ENCODE measurements around the gene FRMD3. TPM values are rescaled to one million over a fixed set of nuclear protein-coding genes. Genes with fewer than 3 reads are reported as not detected.
A peak's percentile ranks its signal among the peaks of the same experiment; 100 is the strongest.

The FRMD3 gene
- total and polyA plus RNA-seq, 8 donors = 0.87 to 2.6 (median 1.5) TPM

DNA sequence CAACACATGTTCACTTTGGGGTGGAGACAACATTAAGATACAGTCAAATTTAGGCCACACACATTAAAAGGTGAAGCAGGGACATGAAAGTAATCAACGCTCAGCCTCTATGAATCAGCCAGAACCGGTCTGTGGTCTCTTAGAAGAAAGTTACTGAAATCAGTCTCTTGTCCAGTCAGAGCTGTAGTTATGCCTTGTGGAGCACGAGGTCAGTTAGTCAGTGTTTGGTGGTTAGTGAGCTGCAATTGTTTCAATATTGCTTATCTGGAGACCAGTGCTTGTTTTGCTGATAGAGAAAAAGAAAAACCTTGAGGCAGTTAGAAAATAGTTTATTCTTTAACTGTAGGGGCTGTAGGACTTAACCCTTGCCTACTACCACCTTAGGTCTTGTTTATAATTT lies 317.5 kb downstream of the FRMD3 start:
- Histone ChIP-seq H3K4me3 (peak overlapping the region in 2 of 4 donors; percentile 57 to 59), H3K27me3 (no peaks in the 10 kb centered on the region), H3K27ac (peak overlapping the region; percentile 63 to 86 (median 79)), H3K9me3 (no peaks in the 10 kb centered on the region), H3K4me1 (peaks cover 0 to 25% (median 17%) of the 10 kb centered on the region in 3 donors), H3K36me3 (no peaks in the 10 kb centered on the region)
- intact Hi-C loops (cut with DNase I) = no loop called here
- 9% methylated on average over 3 of the region's 3 CpGs for WGBS, 2 donors
- ATAC-seq = peak; percentile 51 to 81 (median 67)
- no peak for FAIRE-seq
- DNase-seq = peak in 3 of 6 donors; percentile 43 to 57 (median 55)
- TF ChIP-seq, protein P1, sequence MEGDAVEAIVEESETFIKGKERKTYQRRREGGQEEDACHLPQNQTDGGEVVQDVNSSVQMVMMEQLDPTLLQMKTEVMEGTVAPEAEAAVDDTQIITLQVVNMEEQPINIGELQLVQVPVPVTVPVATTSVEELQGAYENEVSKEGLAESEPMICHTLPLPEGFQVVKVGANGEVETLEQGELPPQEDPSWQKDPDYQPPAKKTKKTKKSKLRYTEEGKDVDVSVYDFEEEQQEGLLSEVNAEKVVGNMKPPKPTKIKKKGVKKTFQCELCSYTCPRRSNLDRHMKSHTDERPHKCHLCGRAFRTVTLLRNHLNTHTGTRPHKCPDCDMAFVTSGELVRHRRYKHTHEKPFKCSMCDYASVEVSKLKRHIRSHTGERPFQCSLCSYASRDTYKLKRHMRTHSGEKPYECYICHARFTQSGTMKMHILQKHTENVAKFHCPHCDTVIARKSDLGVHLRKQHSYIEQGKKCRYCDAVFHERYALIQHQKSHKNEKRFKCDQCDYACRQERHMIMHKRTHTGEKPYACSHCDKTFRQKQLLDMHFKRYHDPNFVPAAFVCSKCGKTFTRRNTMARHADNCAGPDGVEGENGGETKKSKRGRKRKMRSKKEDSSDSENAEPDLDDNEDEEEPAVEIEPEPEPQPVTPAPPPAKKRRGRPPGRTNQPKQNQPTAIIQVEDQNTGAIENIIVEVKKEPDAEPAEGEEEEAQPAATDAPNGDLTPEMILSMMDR (IDR thresholded peaks at IDR 0.05) = no peak

DNA sequence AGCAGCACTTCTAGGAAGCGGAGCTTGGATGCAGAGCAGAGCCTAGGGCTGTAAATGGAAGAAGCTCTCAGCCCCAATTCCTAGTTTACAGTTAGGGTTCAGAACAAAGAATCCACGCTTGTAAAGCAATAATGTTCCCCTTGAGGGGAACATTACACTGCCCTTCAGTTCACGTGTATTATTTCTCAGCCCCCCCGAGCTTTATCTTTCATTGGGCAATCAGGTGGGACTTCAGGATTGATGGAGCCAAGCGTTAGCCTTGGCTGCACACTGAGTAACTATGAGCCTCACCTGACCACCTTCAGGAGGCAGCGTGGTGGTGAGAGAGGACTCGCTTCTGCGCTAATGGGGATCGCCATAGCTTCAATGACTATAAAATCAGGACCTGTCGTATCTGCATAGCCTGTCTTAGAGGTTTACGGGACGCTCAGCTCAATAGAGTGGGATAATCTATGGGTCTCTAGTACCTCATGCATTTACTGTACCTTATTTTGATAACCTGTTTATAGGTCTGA lies 318.2 kb downstream of the FRMD3 start:
- H3K4me3 ChIP-seq = peak overlapping the region; percentile 30 to 59 (median 44)
- DNase-seq (peak in 1 of 6 donors; percentile 30), ATAC-seq (peak; percentile 27 to 40 (median 33)), FAIRE-seq (no peak)
- no peaks in the 10 kb centered on the region for H3K36me3 ChIP-seq
- TF ChIP-seq, protein P1 (IDR thresholded peaks at IDR 0.05) = no peak
- WGBS, 2 donors = 9 to 11% methylated on average over 12 of the region's 12 CpGs
- H3K9me3 ChIP-seq = no peaks in the 10 kb centered on the region
- H3K27me3 ChIP-seq = no peaks in the 10 kb centered on the region
- peak overlapping the region; percentile 63 to 86 (median 79) for H3K27ac ChIP-seq
- peaks cover 0 to 25% (median 17%) of the 10 kb centered on the region in 3 donors for H3K4me1 ChIP-seq
- intact Hi-C loops (cut with DNase I) = loop anchor here in 1 of 3 donors (5.0 kb wide), 1 partner anchor 322 kb away; no protein-coding TSS in a partner anchor

DNA sequence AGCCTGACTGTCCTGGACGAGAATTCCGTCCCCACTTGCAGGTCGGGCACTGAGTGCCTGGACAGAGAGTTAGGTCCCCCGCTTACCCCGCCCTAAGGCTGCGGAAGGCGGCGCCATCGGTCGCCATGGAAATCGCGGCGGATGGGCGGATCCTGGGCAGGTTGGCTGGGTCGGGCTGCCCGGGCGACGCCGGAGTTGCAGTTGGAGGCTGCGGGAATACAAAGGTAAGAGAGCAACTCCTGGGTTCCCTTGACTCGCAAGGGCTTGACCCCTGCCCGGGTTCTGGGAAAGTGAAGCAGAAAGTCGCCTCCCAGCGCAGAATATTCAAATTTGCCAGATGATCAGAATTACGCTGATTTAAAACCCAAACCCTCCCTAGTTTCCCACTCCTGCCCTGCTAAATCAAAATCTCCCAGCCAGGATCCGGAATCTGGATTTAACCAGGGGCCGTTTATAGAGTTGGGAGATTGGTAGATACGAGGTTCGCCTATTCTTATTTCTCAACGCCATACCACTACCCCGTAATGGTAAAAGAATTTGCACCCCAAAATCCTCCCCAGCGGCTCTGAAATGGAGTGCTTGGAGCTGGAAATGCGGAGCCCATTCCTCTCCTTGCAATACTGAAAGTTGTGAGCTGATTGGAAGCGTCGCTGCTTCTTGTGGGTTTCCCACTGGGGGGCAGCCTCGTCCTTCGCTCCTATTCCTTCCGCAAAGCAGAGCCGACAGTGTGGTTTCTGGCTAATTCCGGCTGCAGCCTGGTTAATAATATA lies 318.9 kb downstream of the FRMD3 start:
- Histone ChIP-seq H3K27ac (peak overlapping the region; percentile 63 to 86 (median 79)), H3K36me3 (no peaks in the 10 kb centered on the region), H3K4me3 (peak overlapping the region; percentile 30 to 59 (median 44)), H3K9me3 (no peaks in the 10 kb centered on the region), H3K27me3 (no peaks in the 10 kb centered on the region), H3K4me1 (peaks cover 0 to 25% (median 17%) of the 10 kb centered on the region in 3 donors)
- 0 to 5% methylated on average over 40 of the region's 40 CpGs for WGBS, 2 donors
- TF ChIP-seq, protein P1 (IDR thresholded peaks at IDR 0.05) = peak in 2 of 4 donors; percentile 26 to 56
- FAIRE-seq = no peak
- peak; percentile 86 to 92 (median 88) for DNase-seq
- intact Hi-C loops (cut with DNase I) = loop anchor here in 1 of 3 donors (5.0 kb wide), 1 partner anchor 323 kb away; no protein-coding TSS in a partner anchor
- peak; percentile 87 to 93 (median 92) for ATAC-seq

DNA sequence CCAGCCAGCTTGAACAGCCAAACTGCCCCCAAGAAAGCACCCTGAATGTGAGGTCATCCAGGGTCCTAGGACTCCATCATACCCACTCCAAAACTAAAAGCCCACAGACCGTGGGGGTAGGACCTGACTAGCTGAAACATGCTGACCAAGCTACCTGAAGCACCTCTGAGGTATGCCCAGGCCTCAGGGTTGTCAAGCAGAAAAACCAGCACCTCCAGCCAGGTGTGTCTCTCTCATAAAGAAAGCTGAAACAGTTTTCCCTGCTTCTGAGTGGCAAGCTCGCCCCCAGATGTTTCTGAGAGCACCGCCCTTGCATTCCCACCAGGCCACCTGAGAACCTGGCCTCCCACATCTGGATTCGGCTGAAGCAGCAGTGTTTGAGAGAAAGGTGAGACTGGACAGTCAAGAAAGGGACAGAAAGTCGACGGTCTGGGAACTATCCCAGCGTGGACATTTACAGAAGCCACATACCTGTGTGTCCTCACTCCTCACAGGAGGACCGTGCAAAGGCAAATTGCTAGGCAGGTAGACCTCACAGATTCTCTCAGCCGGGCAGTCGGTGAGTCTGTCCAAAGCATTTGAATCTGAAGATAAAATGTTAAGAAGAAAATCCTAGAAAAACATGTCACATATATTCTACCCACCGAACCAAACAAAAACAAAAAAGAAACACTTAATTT lies 319.6 kb downstream of the FRMD3 start:
- FAIRE-seq (no peak), DNase-seq (peak in 2 of 6 donors; percentile 25 to 26), ATAC-seq (peak in 3 of 4 donors; percentile 11 to 21 (median 19))
- intact Hi-C loops (cut with DNase I) = loop anchor here in 1 of 3 donors (5.0 kb wide), 1 partner anchor 324 kb away; no protein-coding TSS in a partner anchor
- Histone ChIP-seq H3K36me3 (no peaks in the 10 kb centered on the region), H3K4me3 (peak overlapping the region; percentile 30 to 59 (median 44)), H3K4me1 (peaks cover 0 to 25% (median 17%) of the 10 kb centered on the region in 3 donors), H3K27me3 (no peaks in the 10 kb centered on the region), H3K27ac (peak overlapping the region in 3 of 4 donors; percentile 38 to 86 (median 63)), H3K9me3 (no peaks in the 10 kb centered on the region)
- WGBS, 2 donors = 18 to 25% methylated on average over 11 of the region's 11 CpGs
- TF ChIP-seq, protein P1 (IDR thresholded peaks at IDR 0.05) = no peak
